Posterior vena cava (tissue), 2 donors: ENCODE data around the gene INSL4. TPM values are rescaled to one million over a fixed set of nuclear protein-coding genes. Genes with fewer than 3 reads are reported as not detected.

Experiments
- DNase-seq: peaks from one replicate; pipeline ENCODE4 v3.0.0-alpha.2; 2020; ENCODE audit warnings: low spot score
- intact Hi-C, 2 donors: fragments of 100-400 bp; cut with DNase I; formaldehyde crosslinking; loops; one replicate each; pipeline versions ENCODE4 v1.14.1 to v1.14.2; 2022 to 2023
- long read RNA-seq, 2 donors: library from polyadenylated mRNA; unstranded; transcript quantifications; one replicate each; pipeline ENCODE4 v2.0.0, GENCODE V29; 2020 to 2021
- total RNA-seq, 2 donors: library from RNA; stranded (reverse); fragmentation: NEBNext Ultra II Directional; extraction: Animal tissue kit (Norgen Biotek cat#: 25700); gene quantifications; one replicate each; pipeline ENCODE4 v1.2.1, GENCODE V29; 2021
- donor health status: DM: yes; HTN: yes; CAD: no.
- donor health status: DM: yes; HTN: yes; CAD: no.

The INSL4 gene
- not detected for total RNA-seq
- long read RNA-seq, donor 1, result 0 reads
- long read RNA-seq, donor 2, result 0 reads

DNA sequence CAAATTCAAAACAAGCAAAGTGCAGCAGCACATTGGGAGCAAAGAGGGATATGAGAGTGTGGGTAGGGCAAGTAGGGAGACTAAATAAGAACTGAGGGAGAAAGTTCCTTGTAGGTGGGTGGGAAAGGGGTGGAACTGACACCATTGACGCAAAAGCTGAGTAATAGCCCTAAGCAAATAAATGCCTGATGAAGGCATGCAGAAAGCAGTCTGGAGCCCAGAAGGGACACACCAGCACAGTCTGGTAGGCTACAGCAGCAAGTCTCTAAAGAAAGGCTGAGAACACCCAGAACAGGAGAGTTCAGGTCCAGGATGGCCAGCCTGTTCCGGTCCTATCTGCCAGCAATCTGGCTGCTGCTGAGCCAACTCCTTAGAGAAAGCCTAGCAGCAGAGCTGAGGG lies at the start of gene INSL4:
INSL4 (plus strand) TSS at position 208 of the 400 bp plus-strand sequence; CDS start at position 313, 105 bp downstream.
- intact Hi-C loops, result no loop called here

DNA sequence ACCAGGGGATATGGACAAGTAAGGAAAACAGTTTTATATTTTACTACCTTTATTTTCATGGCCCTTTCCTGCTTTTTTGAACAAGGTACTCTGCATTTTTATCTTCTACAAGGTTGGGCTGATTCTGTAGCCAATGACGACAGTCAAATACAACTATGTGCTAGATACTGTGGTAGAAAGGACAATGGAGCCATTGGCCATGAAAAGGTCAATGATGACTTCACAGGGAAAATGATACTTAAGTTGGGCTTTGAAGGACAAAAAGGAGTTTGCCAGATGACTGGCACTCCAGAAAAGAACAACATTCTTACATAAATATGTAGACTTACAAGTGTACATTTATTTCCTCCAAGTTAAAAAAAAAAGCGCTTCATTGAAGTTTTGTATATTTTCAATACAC lies 46.4 kb upstream of the INSL4 start:
- no peak for DNase-seq
- intact Hi-C loops, result loop anchor here in 1 of 2 donors (10.0 kb wide), 1 partner anchor 410 kb away; no protein-coding TSS in a partner anchor

More for the DNA sequence above, at the start of gene INSL4:
- DNase-seq, result no peak

DNA sequence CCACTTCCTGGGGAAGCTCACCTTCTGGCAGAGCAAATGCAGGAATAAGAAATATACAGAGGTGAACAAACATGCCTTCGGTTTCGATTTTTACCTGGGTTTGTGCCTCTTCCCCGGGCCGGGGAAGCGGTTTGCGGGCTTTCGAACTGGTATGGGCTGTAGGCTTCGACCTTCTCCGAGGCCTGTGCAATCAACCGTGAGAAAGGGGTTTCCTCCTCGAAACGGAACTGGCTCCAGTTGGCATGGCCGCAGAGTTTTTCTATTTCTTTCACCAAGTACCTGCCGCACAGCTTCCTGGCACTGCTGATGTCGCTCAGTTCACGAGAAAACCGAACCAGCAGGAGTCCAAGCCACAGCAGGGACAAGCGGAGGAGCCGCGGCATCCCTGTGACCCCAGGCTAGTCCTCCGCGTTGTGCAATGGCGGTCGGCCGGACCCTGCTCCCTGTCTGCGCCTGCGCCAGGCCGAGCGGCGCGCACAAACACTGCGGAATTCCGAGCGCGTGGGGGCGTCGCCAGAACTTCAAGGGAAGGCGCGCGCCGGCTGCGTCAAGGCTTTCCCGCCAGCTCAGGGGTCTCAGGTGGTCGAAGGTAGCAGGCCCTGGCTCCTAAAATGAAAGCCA lies 45.9 kb upstream of the INSL4 start, which contains the start of gene INSL6:
INSL6 (minus strand) TSS at position 420 of the 621 bp plus-strand sequence; CDS start at position 383, 37 bp downstream.
- no peak for DNase-seq
- intact Hi-C loops, result loop anchor here in 1 of 2 donors (10.0 kb wide), 1 partner anchor 409 kb away; no protein-coding TSS in a partner anchor

GRCh38 chr9:5186416-5187169 lies 44.6 kb upstream of the INSL4 start:
- DNase-seq, result no peak

DNA sequence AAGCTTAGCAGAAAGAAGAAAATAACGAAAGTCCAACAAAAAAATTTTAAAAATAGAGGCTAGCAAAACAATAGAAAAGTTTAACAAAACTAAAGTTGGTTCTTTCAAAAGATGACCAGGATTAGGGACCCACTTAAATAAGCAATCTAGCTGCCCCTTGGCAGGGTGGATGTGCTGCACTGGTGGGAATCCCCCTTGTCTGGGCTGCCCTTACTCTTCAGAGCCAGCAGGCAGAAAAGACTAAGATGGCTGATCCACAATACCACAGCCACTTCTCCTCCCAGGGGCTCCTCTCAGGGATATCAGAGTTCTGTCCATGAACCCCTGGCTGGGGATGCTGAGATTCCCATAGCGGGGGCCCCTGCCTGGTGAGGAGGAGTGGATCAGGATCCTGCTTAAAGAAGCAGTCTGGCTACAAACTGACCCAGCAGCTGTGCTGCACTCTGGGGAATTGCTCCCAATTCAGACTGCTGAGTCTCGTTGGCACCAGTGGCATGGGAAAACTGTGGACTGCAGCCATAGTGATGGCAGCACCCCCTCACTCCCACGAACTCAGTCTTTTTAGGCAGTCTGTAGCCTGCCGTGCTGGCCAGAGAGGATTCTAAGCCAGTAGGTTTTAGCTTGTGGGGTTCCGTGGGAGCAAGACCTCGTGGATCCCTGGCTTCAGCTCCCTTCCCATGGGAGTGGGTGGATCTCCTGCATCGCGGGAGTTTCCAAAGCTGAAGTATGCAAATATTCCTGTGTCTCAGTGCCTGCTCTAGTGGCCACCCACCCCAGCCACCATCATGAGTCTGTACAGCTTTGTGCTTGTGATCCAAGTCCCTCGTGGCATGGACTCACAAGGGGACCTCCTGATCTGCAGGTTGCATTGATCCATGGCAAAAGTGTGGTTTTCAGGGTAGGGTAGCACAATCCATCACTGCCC lies 42.9 kb upstream of the INSL4 start:
- intact Hi-C loops, result loop anchor here in 1 of 2 donors (10.0 kb wide), 1 partner anchor 406 kb away; no protein-coding TSS in a partner anchor
- no peak for DNase-seq

More at GRCh38 chr9:5186416-5187169, 44.6 kb upstream of the INSL4 start:
- intact Hi-C loops, result loop anchor here in 1 of 2 donors (10.0 kb wide), 1 partner anchor 408 kb away; no protein-coding TSS in a partner anchor

DNA sequence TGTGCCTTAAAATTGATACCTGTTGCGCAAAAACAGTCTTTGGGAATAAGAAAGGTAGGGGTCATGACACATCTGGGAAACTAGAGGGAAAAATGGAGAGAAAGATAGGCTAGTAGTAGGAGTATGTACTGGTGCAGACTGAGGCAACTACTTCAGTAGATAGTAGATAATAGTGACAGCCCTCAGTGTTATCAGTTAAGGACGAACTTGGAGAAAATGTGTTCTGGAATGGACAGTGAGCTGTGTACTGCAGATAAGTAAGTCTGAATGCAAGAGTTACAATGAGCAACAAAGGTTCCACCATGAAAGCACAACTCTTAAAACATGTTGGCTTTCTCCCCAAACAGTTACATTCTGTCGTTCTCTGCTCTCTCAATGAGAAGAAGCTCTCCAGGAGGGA lies 39.2 kb upstream of the INSL4 start:
- intact Hi-C loops, result no loop called here

DNA sequence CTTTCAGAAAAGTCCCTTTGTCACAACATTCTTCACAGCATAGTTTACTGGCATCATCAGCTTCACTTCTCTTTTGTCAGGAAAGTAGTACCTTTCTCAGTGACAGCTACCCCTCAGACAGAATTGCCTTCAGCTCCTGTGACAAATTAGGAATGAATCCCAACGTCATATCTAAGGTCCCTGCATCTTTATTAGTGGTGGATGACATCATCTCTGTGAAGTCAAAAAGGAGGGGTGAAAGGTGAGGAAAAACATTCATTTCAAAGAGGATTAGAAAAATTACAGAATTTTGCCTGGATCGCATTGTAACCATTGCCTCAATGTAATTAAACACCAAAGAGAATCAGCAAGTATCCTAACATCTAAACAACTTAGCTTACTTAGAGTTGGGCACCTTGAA lies 37.9 kb upstream of the INSL4 start:
- intact Hi-C loops, result no loop called here

More for the DNA sequence above, 39.2 kb upstream of the INSL4 start:
- no peak for DNase-seq

DNA sequence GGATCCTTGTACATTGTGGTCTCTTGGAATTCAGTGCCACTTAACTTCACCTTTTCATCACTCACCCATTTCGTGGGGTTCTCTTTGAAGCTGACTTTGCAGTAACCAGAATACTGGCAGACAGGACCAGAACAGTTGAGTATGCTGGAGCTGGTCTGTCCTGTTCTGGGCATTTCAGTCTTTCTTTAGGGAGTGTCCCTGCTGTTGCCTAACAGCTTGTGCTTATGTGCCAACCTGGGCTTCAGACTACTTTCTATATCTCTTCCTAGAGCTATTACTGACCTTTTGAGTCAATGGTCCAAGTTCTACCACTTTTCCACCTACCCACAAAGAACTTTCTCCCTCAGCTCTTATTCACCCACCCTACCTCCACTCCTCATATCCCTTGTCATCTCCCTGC lies 35.8 kb upstream of the INSL4 start:
- no peak for DNase-seq
- intact Hi-C loops, result no loop called here

More for the DNA sequence above, 37.9 kb upstream of the INSL4 start:
- no peak for DNase-seq

DNA sequence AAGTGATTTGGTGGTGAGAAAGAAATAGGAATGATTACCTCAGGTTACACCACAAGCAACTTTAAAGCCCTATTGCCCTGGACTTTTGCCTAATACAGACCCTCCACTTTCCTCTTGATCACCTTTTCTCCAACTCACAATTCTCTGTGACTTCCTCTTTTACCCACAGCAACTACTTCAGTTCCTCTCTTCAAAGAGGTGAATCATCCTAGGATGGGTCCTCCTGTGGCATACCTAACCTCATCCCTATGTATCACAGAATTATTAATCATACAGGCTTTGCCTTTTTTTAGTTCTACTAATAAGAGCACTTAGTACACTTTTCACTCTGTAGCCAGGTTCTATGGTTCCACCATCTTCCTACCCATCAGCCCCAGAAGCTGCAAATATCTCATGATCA lies 26.1 kb upstream of the INSL4 start:
- intact Hi-C loops, result no loop called here
- DNase-seq, result no peak

GRCh38 chr9:5230554-5230953 lies 665 bp upstream of the INSL4 start:
- intact Hi-C loops, result no loop called here
- DNase-seq, result no peak

GRCh38 chr9:5263351-5264218 lies 32.4 kb downstream of the INSL4 start:
- intact Hi-C loops, result no loop called here

DNA sequence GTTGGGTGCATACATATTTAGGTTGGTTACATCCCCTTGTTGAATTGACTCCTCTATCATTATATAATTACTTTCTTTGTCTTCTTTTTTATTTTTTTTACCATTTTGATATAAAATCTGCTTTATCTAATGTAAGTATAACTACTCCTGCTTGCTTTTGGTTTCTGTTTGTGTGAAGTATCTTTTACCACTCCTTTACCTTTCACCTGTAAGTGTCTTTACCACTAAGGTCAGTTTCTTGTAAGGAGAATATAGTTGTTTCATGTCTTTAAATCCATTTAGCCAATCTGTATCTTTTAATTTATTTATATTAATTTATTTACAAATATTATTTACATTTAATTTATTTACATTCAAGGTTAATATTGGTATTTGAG lies 33.0 kb downstream of the INSL4 start:
- no peak for DNase-seq
- intact Hi-C loops, result no loop called here

More at GRCh38 chr9:5263351-5264218, 32.4 kb downstream of the INSL4 start:
- no peak for DNase-seq

DNA sequence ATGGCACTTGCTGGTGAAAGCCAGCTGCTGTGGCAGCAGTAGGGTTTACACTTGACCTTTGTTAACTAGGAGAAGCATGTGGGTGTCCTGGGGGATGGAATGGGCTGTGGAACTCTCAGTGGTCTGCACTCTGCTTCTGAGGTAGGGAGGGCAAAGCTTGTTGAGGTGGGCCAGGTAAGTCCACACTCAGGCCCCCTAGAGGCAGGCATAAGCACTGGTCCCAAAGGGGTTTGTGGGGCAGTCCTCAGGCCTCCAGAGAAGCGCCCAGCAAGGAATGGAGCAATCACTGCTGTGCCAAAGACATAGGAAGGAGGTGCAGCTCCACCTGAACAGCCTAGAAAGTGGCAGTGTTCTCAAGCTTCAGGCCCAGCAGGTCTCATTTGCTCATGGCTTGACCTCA lies 34.7 kb downstream of the INSL4 start:
- intact Hi-C loops, result no loop called here
- no peak for DNase-seq

DNA sequence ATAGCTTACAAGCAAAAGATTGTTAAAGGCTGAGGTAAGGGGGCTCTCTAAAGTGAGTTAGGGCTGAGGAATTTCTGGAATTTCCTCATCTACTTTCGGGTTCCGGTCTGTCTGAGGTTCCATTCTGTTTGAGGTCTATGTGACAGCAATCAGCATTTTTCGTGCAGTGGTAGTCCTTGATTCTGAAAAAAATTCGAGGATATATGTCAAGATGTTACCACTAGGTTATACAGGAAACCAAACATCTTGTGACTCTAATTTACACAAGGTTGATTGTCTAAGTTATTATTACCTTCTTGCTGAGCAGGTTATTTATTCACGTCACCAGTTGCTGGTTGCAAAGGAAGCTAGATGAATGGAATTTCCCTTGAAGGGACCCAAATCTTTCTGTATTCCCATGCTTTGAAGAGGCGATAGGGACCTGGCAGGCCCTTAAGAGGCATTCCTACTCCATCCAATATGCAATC lies 38.1 kb downstream of the INSL4 start:
- no peak for DNase-seq
- intact Hi-C loops, result no loop called here

DNA sequence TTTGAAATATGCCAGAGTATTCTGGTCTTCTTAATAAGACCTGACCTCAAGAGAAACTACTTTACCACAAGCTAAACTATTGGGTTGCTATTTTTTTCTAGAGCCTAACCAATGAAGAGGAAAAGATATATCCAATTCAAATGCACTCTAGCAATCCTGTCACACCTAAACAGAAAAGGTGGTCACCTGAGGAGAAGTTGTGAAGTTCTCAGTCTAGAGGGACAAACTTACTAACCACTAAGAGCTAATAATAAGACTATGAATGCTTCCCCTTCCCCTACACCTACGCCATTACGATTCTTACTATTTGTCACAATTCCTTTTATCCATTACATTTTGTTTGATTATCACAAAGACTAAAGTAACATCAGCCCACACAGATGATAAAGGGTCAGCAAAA lies 43.6 kb downstream of the INSL4 start:
- no peak for DNase-seq
- intact Hi-C loops, result no loop called here

DNA sequence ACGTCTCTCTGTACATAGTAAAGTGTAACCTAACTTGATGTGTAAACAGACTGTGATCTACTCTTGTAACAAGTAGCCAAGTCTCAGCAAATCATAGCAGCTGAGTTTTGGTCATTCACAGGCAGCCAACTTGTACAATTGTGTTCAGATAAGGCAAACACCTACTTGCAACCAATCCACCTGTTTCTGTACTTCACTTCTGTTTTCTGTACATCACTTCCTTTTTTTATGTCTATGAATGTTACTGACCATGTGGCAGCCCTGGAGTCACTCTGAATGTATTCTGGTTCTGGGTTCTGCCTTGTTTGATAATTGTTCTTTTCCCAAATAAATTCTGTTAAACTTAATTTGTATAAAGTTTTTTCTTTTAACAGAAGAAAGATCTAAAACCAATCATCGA lies 47.3 kb downstream of the INSL4 start:
- intact Hi-C loops, result no loop called here
- no peak for DNase-seq
